Measurements from ENCODE around the gene AHCTF1. TPM values are rescaled to one million over a fixed set of nuclear protein-coding genes. Genes with fewer than 3 reads are reported as not detected.

AHCTF1 gene
- total and polyA plus RNA-seq, 2 donors (not counting 3 experiments of a cell fraction or from before 2014, with no cell fraction given), result 5.5 to 32.1 TPM

GRCh38 chr1:246925997-246926626, 5.6 kb downstream of the AHCTF1 start:
- POLR2A ChIA-PET, result no interaction called here

More at GRCh38 chr1:246925997-246926626, 5.6 kb downstream of the AHCTF1 start:
- BruUV-seq (replicated peaks), result no TSS peak
- Histone ChIP-seq H4K20me1 (replicated peaks; ENCODE audit: control insufficient read depth, extremely low read depth, insufficient read depth, low read length) (peaks cover 9% of the 10 kb centered on the region), H2AFZ (ENCODE audit: low read depth, low read length) (no peak overlapping the region), H3K79me2 (ENCODE audit: control insufficient read depth, insufficient read depth, low read length) (peaks cover 94% of the 10 kb centered on the region), H3K9me1 (replicated peaks; ENCODE audit: control insufficient read depth, extremely low read depth, insufficient read depth, low read length) (no peaks in the 10 kb centered on the region), H3K27me3 (ENCODE audit: control insufficient read depth in 2 of 2, insufficient read depth in 2 of 2, low read length in 2 of 2) (no peaks in the 10 kb centered on the region), H3K9me3 (replicated peaks; ENCODE audit: control insufficient read depth, insufficient read depth, low read length) (no peaks in the 10 kb centered on the region), H3K4me2 (ENCODE audit: insufficient read depth, low read length) (no peak overlapping the region), H3K27ac (ENCODE audit: insufficient read depth, low read depth, low read length) (no peak overlapping the region), H3K9ac (replicated peaks; ENCODE audit: extremely low read depth, insufficient read depth, low read length) (no peak overlapping the region), H3K36me3 (ENCODE audit: control insufficient read depth in 2 of 2, extremely low read depth in 1 of 2, insufficient read depth in 2 of 2, low read length in 2 of 2) (peaks cover 0 to 3% of the 10 kb centered on the region in 2 experiments), H3K4me1 (ENCODE audit: control insufficient read depth, extremely low read depth, insufficient read depth, low read length) (peaks cover 4% of the 10 kb centered on the region), H3K4me3 (replicated peaks in 1 of 3; ENCODE audit: insufficient read depth in 1 of 3, low read depth in 1 of 3, low read length in 3 of 3) (no peak overlapping the region)
- FAIRE-seq (no peak), DNase-seq (ENCODE audit: low read depth, low spot score) (no peak)
- dilution Hi-C loops (cut with MboI; ENCODE audit: extremely low pct_ligation_motif_present, low sequenced_read_pairs), result no loop called here
- TF ChIP-seq POLR2AphosphoS5 (IDR thresholded peaks at IDR 0.05; ENCODE audit: insufficient read depth, low read depth, low read length), result no peak
- TF ChIP-seq JUN (IDR thresholded peaks at IDR 0.05; ENCODE audit: borderline replicate concordance, insufficient read depth, insufficient read length, low read depth), result no peak
- TF ChIP-seq FOS (IDR thresholded peaks at IDR 0.05; ENCODE audit: borderline replicate concordance, insufficient read depth, low read length), result no peak
- TF ChIP-seq CTCF (IDR thresholded peaks at IDR 0.05; ENCODE audit: extremely low read depth in 1 of 2, insufficient read depth in 1 of 2, low read depth in 1 of 2, low read length in 2 of 2), result no peak
- no peak for TF ChIP-seq POLR2A (IDR thresholded peaks at IDR 0.05; ENCODE audit: low read depth, low read length)
- TF ChIP-seq MYC (IDR thresholded peaks at IDR 0.05; ENCODE audit: low read depth, low read length), result no peak
- TF ChIP-seq EZH2 (IDR thresholded peaks at IDR 0.05; ENCODE audit: borderline replicate concordance, low read depth, low read length, severe bottlenecking), result no peak
- TF ChIP-seq GATA2 (IDR thresholded peaks at IDR 0.05; ENCODE audit: insufficient read depth, insufficient read length, low read depth, low read length), result no peak
- TF ChIP-seq, protein P1, sequence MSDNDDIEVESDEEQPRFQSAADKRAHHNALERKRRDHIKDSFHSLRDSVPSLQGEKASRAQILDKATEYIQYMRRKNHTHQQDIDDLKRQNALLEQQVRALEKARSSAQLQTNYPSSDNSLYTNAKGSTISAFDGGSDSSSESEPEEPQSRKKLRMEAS (IDR thresholded peaks at IDR 0.05; ENCODE audit: insufficient read depth, insufficient read length), result no peak
- CTCF ChIA-PET, result interaction anchor here (1.3 kb wide), 1 partner anchor 19 kb away, joined by 3 read pairs; no protein-coding TSS in a partner anchor
- intact Hi-C loops (cut with micrococcal nuclease), result no loop called here

Measured in endothelial cell of umbilical vein (primary cell).